Gastrocnemius medialis (tissue), 4 donors: Measurements from ENCODE around the gene CDC123. TPM values are rescaled to one million over a fixed set of nuclear protein-coding genes. Genes with fewer than 3 reads are reported as not detected.

ENCODE experiments used
- ATAC-seq, 2 donors: fragments of 150-250 bp; one replicate each; pipeline ENCODE4 v1.9.1; 2016
- DNase-seq, 2 donors: peaks; one replicate each; pipeline ENCODE4 v3.0.0-alpha.2; 2019
- H3K27ac ChIP-seq, 4 donors: fragments of 200-600 bp; sonication (generic); 1 replicate in 1 of 4; 2 replicates in 3 of 4; pipeline ENCODE4 v1.5.1; 2016 to 2018; ENCODE audit warnings: mild to moderate bottlenecking in 2 of 4, moderate library complexity in 1 of 4
- H3K27me3 ChIP-seq, 3 donors: fragments of 200-600 bp; sonication (generic) in 2 of 3; 1 replicate in 1 of 3; 2 replicates in 2 of 3; pipeline versions ENCODE4 v1.5.1 to v1.6.0; 2016 to 2019; ENCODE audit warnings: mild to moderate bottlenecking in 1 of 3, moderate library complexity in 1 of 3
- H3K36me3 ChIP-seq, 2 donors: fragments of 200-600 bp; sonication (generic) in 1 of 2; one replicate each; pipeline ENCODE4 v1.5.1; 2017 to 2018
- H3K4me1 ChIP-seq, 2 donors: fragments of 200-600 bp; sonication (generic) in 1 of 2; one replicate each; pipeline ENCODE4 v1.5.1; 2016 to 2017; ENCODE audit warnings: mild to moderate bottlenecking in 2 of 2
- H3K4me3 ChIP-seq, 4 donors: fragments of 200-600 bp; sonication (generic) in 3 of 4; 1 replicate in 1 of 4; 2 replicates in 3 of 4; pipeline ENCODE4 v1.5.1; 2016 to 2019; ENCODE audit warnings: mild to moderate bottlenecking in 2 of 4
- H3K9me3 ChIP-seq, 3 donors: fragments of 200-600 bp; sonication (generic) in 2 of 3; 1 replicate in 1 of 3; 2 replicates in 2 of 3; pipeline ENCODE4 v1.5.1; 2016 to 2019
- CTCF ChIP-seq, 5 experiments: fragments of 450-650 bp in 3 of 5; fragments of 200-600 bp in 2 of 5; sonication (generic) in 2 of 5; IDR thresholded peaks in 4 of 5; conservative IDR thresholded peaks in 1 of 5; 1 replicate in 4 of 5; 2 replicates in 1 of 5; pipeline ENCODE4 v1.5.1; 2016 to 2019; ENCODE audit warnings: antibody characterized with exemption in 5 of 5, mild to moderate bottlenecking in 3 of 5, moderate library complexity in 3 of 5
- POLR2A ChIP-seq, 2 donors: fragments of 450-650 bp; IDR thresholded peaks; one replicate each; pipeline ENCODE4 v1.6.1; 2017; ENCODE audit warnings: antibody characterized with exemption in 2 of 2, mild to moderate bottlenecking in 2 of 2, moderate library complexity in 2 of 2
- in situ Hi-C, 4 donors: fragments of 200-750 bp; cut with MboI; loops; one replicate each; pipeline versions ENCODE4 v1.15.0 to v1.8.0; 2017; ENCODE audit warnings: low sequenced_read_pairs in 4 of 4
- intact Hi-C: fragments of 100-400 bp; cut with DNase I; formaldehyde crosslinking; loops from one replicate; pipeline ENCODE4 v1.15.1; 2023; ENCODE audit warnings: low total_unique reads
- total RNA-seq, 4 donors: library from RNA; depleted of rRNA; stranded (reverse); fragments of >200 nt; gene quantifications; one replicate each; pipeline versions ENCODE4 v1.1.0 to v1.2.3, GENCODE V29; 2016

CDC123 gene
- total RNA-seq, 4 donors from 2014 or later: 31.0 to 54.3 (median 37.9) TPM

- Histone ChIP-seq H3K4me1 (no peaks in the 10 kb centered on the region), H3K36me3 (peaks cover 0 to 26% of the 10 kb centered on the region in 2 donors), H3K27ac (no peak overlapping the region), H3K4me3 (no peak overlapping the region), H3K9me3 (no peaks in the 10 kb centered on the region), H3K27me3 (no peaks in the 10 kb centered on the region)
- in situ Hi-C loops (no loop called here), intact Hi-C loops (no loop called here)
- TF ChIP-seq CTCF (IDR thresholded peaks at IDR 0.05 in 4 of 5, conservative IDR thresholded peaks at IDR 0.05 in 1 of 5): no peak
- TF ChIP-seq POLR2A (IDR thresholded peaks at IDR 0.05): no peak
- ATAC-seq (no peak), DNase-seq (no peak)
Measured at GRCh38 chr10:12188656-12189055, 7.3 kb upstream of the CDC123 start.

GRCh38 chr10:12189426-12189825 lies 6.6 kb upstream of the CDC123 start:
- ATAC-seq: no peak
- Histone ChIP-seq H3K27ac (no peak overlapping the region), H3K4me1 (peaks cover 5 to 7% of the 10 kb centered on the region in 2 donors), H3K9me3 (no peaks in the 10 kb centered on the region), H3K4me3 (no peak overlapping the region), H3K36me3 (peaks cover 0 to 18% of the 10 kb centered on the region in 2 donors), H3K27me3 (no peaks in the 10 kb centered on the region)
- TF ChIP-seq POLR2A (IDR thresholded peaks at IDR 0.05) (no peak), CTCF (IDR thresholded peaks at IDR 0.05 in 4 of 5, conservative IDR thresholded peaks at IDR 0.05 in 1 of 5) (no peak)
- no peak for DNase-seq
- intact Hi-C loops: no loop called here
- in situ Hi-C loops: no loop called here

GRCh38 chr10:12191715-12192114 lies 4.3 kb upstream of the CDC123 start:
- Histone ChIP-seq H3K4me3 (no peak overlapping the region), H3K27ac (no peak overlapping the region), H3K9me3 (no peaks in the 10 kb centered on the region), H3K27me3 (no peaks in the 10 kb centered on the region), H3K36me3 (no peaks in the 10 kb centered on the region), H3K4me1 (peaks cover 10 to 12% of the 10 kb centered on the region in 2 donors)
- in situ Hi-C loops: no loop called here
- intact Hi-C loops: loop anchor here (10.0 kb wide), 1 partner anchor 437 kb away; no protein-coding TSS in a partner anchor
- DNase-seq: no peak
- TF ChIP-seq POLR2A (IDR thresholded peaks at IDR 0.05) (no peak), CTCF (IDR thresholded peaks at IDR 0.05 in 4 of 5, conservative IDR thresholded peaks at IDR 0.05 in 1 of 5) (no peak)
- no peak for ATAC-seq

- in situ Hi-C loops: no loop called here
- intact Hi-C loops: loop anchor here (10.0 kb wide), 1 partner anchor 438 kb away; no protein-coding TSS in a partner anchor
- Histone ChIP-seq H3K27ac (no peak overlapping the region), H3K4me1 (peaks cover 21 to 26% of the 10 kb centered on the region in 2 donors), H3K27me3 (no peaks in the 10 kb centered on the region), H3K9me3 (no peaks in the 10 kb centered on the region), H3K4me3 (no peak overlapping the region), H3K36me3 (no peaks in the 10 kb centered on the region)
- no peak for DNase-seq
- no peak for ATAC-seq
- TF ChIP-seq POLR2A (IDR thresholded peaks at IDR 0.05): no peak
- TF ChIP-seq CTCF (IDR thresholded peaks at IDR 0.05 in 4 of 5, conservative IDR thresholded peaks at IDR 0.05 in 1 of 5): no peak
Measured at GRCh38 chr10:12193193-12193592, 2.8 kb upstream of the CDC123 start.
